Keratinocyte (primary cell): ENCODE results near the gene SIRT7. TPM values are rescaled to one million over a fixed set of nuclear protein-coding genes. Genes with fewer than 3 reads are reported as not detected.

Experiments used
- DNase-seq: peaks from one replicate; pipeline ENCODE4 v3.0.0-alpha.2; 2011; ENCODE audit warnings: low read depth, missing footprints, low spot score
- FAIRE-seq: peaks from 2 replicates; lab custom pipeline; 2011; peaks lifted over from hg19 to GRCh38; lab: Jason Lieb, UNC
- H2AFZ ChIP-seq: 2 replicates; pipeline ENCODE4 v1.6.0; 2012; ENCODE audit warnings: low read length, control low read depth, inconsistent platforms; ENCODE audit not compliant: control insufficient read depth
- H3K27ac ChIP-seq: 2 replicates; pipeline ENCODE4 v1.5.1; 2011; ENCODE audit warnings: low read length; ENCODE audit not compliant: control insufficient read depth, insufficient read depth
- H3K27me3 ChIP-seq: 3 replicates; pipeline ENCODE4 v1.6.0; 2011; ENCODE audit warnings: low read length; ENCODE audit not compliant: control insufficient read depth, insufficient read depth; ENCODE audit errors: extremely low read depth
- H3K36me3 ChIP-seq, 2 experiments: 2 replicates in 1 of 2; 3 replicates in 1 of 2; pipeline ENCODE4 v1.5.1; 2011; ENCODE audit warnings: low read length in 2 of 2, mild to moderate bottlenecking in 1 of 2; ENCODE audit not compliant: control insufficient read depth in 2 of 2, insufficient read depth in 2 of 2; ENCODE audit errors: extremely low read depth in 1 of 2
- H3K4me1 ChIP-seq: 3 replicates; pipeline ENCODE4 v1.5.1; 2011; ENCODE audit warnings: low read length; ENCODE audit not compliant: control insufficient read depth, insufficient read depth; ENCODE audit errors: extremely low read depth
- H3K4me2 ChIP-seq: 3 replicates; pipeline ENCODE4 v1.6.0; 2011; ENCODE audit warnings: low read depth, low read length; ENCODE audit not compliant: control insufficient read depth, insufficient read depth; ENCODE audit errors: extremely low read depth
- H3K4me3 ChIP-seq, 3 experiments: fragments of 200-600 bp in 1 of 3; sonication (generic) in 1 of 3; 2 replicates in 2 of 3; 3 replicates in 1 of 3; pipeline ENCODE4 v1.5.1; 2011 to 2016; ENCODE audit warnings: low read length in 3 of 3, mild to moderate bottlenecking in 3 of 3, control low read depth in 2 of 3, inconsistent platforms in 1 of 3, low read depth in 1 of 3, mixed read lengths in 1 of 3, mixed run types in 1 of 3, moderate library complexity in 1 of 3; ENCODE audit not compliant: control insufficient read depth in 2 of 3, insufficient read depth in 2 of 3; ENCODE audit errors: extremely low read depth in 1 of 3
- H3K79me2 ChIP-seq: 2 replicates; pipeline ENCODE4 v1.6.0; 2012; ENCODE audit warnings: low read length; ENCODE audit not compliant: control insufficient read depth, insufficient read depth
- H3K9ac ChIP-seq: 3 replicates; pipeline ENCODE4 v1.6.0; 2011; ENCODE audit warnings: low read length; ENCODE audit not compliant: control insufficient read depth, insufficient read depth; ENCODE audit errors: extremely low read depth
- H3K9me1 ChIP-seq: 3 replicates; pipeline ENCODE4 v1.6.0; 2011; ENCODE audit warnings: low read length; ENCODE audit not compliant: control insufficient read depth, insufficient read depth; ENCODE audit errors: extremely low read depth
- H3K9me3 ChIP-seq: 2 replicates; pipeline ENCODE4 v1.5.1; 2012; ENCODE audit warnings: low read depth, low read length; ENCODE audit not compliant: control insufficient read depth
- H4K20me1 ChIP-seq: 3 replicates; pipeline ENCODE4 v1.6.0; 2011; ENCODE audit warnings: low read length; ENCODE audit not compliant: control insufficient read depth, insufficient read depth; ENCODE audit errors: extremely low read depth
- EZH2 ChIP-seq: IDR thresholded peaks from one replicate; pipeline ENCODE4 v1.6.1; 2012; ENCODE audit warnings: inconsistent platforms, mild to moderate bottlenecking, low read length, moderate library complexity
- dilution Hi-C: fragments of 300-500 bp; cut with MboI; formaldehyde crosslinking; loops from one replicate; pipeline ENCODE4 v1.7.0; 2020; ENCODE audit warnings: low sequenced_read_pairs; ENCODE audit not compliant: extremely low pct_ligation_motif_present
- polyA plus RNA-seq, 5 experiments: library from polyadenylated mRNA; depleted of rRNA in 3 of 5; stranded (reverse) in 3 of 5; stranded (forward) in 1 of 5; unstranded in 1 of 5; fragments of >200 nt; gene quantifications; 1 replicate in 1 of 5; 2 replicates in 3 of 5; 3 replicates in 1 of 5; pipeline versions ENCODE4 v1.2.1 to v1.2.3, GENCODE V29; 2011 to 2012; ENCODE audit warnings: missing spikeins in 2 of 5, low read depth in 1 of 5, low replicate concordance in 1 of 5
- TF ChIP-seq, protein P1 (sequence below), 3 experiments: IDR thresholded peaks in 1 of 3; conservative IDR thresholded peaks in 1 of 3; optimal IDR thresholded peaks in 1 of 3; 2 replicates in 2 of 3; 3 replicates in 1 of 3; pipeline versions ENCODE3 to v1.5.1; 2011; ENCODE audit warnings: low read length in 3 of 3, mild to moderate bottlenecking in 3 of 3, moderate library complexity in 2 of 3, control low read depth in 1 of 3, inconsistent platforms in 1 of 3; ENCODE audit not compliant: insufficient read depth in 2 of 3; ENCODE audit errors: extremely low read depth in 1 of 3

The SIRT7 gene
- polyA plus RNA-seq, 1 donor (not counting 4 experiments of a cell fraction or from before 2014, with no cell fraction given): 6.9 TPM

GRCh38 chr17:81933178-81933699 lies 15.3 kb upstream of the SIRT7 start:
- H4K20me1 ChIP-seq: no peaks in the 10 kb centered on the region
- no peak overlapping the region for H3K4me3 ChIP-seq
- no peaks in the 10 kb centered on the region for H3K79me2 ChIP-seq
- peaks cover 0 to 2% of the 10 kb centered on the region in 2 experiments for H3K36me3 ChIP-seq
- dilution Hi-C loops: no loop called here
- no peak overlapping the region for H2AFZ ChIP-seq
- no peak overlapping the region for H3K4me2 ChIP-seq
- H3K27ac ChIP-seq: no peak overlapping the region
- H3K4me1 ChIP-seq: peaks cover 10% of the 10 kb centered on the region
- no peaks in the 10 kb centered on the region for H3K9me1 ChIP-seq
- no peaks in the 10 kb centered on the region for H3K27me3 ChIP-seq
- DNase-seq: no peak
- TF ChIP-seq, protein P1, sequence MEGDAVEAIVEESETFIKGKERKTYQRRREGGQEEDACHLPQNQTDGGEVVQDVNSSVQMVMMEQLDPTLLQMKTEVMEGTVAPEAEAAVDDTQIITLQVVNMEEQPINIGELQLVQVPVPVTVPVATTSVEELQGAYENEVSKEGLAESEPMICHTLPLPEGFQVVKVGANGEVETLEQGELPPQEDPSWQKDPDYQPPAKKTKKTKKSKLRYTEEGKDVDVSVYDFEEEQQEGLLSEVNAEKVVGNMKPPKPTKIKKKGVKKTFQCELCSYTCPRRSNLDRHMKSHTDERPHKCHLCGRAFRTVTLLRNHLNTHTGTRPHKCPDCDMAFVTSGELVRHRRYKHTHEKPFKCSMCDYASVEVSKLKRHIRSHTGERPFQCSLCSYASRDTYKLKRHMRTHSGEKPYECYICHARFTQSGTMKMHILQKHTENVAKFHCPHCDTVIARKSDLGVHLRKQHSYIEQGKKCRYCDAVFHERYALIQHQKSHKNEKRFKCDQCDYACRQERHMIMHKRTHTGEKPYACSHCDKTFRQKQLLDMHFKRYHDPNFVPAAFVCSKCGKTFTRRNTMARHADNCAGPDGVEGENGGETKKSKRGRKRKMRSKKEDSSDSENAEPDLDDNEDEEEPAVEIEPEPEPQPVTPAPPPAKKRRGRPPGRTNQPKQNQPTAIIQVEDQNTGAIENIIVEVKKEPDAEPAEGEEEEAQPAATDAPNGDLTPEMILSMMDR (optimal IDR thresholded peaks at IDR 0.05 in 1 of 3, IDR thresholded peaks at IDR 0.05 in 1 of 3, conservative IDR thresholded peaks at IDR 0.05 in 1 of 3; ENCODE audit: extremely low read depth in 1 of 3, insufficient read depth in 2 of 3, low read length in 3 of 3): no peak
- no peak for TF ChIP-seq EZH2
- no peak overlapping the region for H3K9ac ChIP-seq
- FAIRE-seq: no peak
- H3K9me3 ChIP-seq: no peaks in the 10 kb centered on the region

DNA sequence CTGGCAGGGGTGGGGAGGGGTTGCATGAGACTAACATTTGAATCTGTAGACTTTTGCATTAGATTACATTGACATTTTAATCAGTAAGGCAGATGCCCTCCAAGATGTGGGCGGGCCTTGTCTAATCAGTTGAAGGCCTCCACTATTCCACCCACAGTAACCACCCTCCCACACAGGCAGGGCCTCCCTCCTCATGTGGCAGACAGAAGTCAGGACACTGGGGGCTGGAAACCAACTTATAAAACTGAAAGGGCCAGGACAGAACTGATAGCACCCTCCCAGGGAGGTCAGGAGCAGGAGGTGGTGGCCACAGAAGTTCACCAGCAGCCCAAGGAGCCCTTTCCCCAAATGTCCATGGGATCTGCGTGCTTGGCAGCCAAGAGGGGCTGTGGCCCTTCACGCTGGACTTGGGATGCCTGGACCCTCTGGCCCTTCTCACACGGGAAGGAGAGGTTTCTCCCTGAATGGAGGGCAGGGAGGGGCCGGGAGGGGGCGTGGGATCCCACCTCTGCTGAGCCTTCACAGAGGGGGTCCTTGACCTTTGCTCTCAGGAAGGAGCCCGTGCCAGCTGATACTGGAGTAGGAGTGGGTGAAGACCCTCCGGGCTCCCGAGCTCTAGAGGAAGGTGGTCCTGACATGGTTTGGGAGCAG lies 14.5 kb upstream of the SIRT7 start:
- Histone ChIP-seq H3K27ac (no peak overlapping the region), H3K9me1 (no peaks in the 10 kb centered on the region), H3K27me3 (no peaks in the 10 kb centered on the region), H2AFZ (no peak overlapping the region), H3K36me3 (peaks cover 0 to 2% of the 10 kb centered on the region in 2 experiments), H3K4me3 (no peak overlapping the region), H4K20me1 (no peaks in the 10 kb centered on the region), H3K9me3 (no peaks in the 10 kb centered on the region), H3K9ac (no peak overlapping the region), H3K4me1 (peaks cover 13% of the 10 kb centered on the region), H3K4me2 (no peak overlapping the region), H3K79me2 (no peaks in the 10 kb centered on the region)
- FAIRE-seq: no peak
- dilution Hi-C loops: no loop called here
- TF ChIP-seq, protein P1 (optimal IDR thresholded peaks at IDR 0.05 in 1 of 3, IDR thresholded peaks at IDR 0.05 in 1 of 3, conservative IDR thresholded peaks at IDR 0.05 in 1 of 3; ENCODE audit: extremely low read depth in 1 of 3, insufficient read depth in 2 of 3, low read length in 3 of 3): no peak
- TF ChIP-seq EZH2: no peak
- no peak for DNase-seq
